HT1080 (cell line): ENCODE results near the gene DESI2. TPM values are rescaled to one million over a fixed set of nuclear protein-coding genes. Genes with fewer than 3 reads are reported as not detected.
"Not testable (repeated sequence)": the region's sequence is repeated elsewhere in the genome, so short reads cannot be mapped to it uniquely, and the experiment has no call there.

ENCODE experiments used
- DNase-seq: peaks from one replicate; pipeline ENCODE4 v3.0.0-alpha.2; 2015; ENCODE audit warnings: low read depth
- total RNA-seq: library from RNA; depleted of rRNA; stranded (reverse); fragments of >200 nt; shearing (Covaris generic); gene quantifications from 2 replicates; pipeline ENCODE4 v1.2.3, GENCODE V29; 2014

DESI2 gene
- total RNA-seq, 1 experiment from 2014 or later = 66.7 TPM

DNA sequence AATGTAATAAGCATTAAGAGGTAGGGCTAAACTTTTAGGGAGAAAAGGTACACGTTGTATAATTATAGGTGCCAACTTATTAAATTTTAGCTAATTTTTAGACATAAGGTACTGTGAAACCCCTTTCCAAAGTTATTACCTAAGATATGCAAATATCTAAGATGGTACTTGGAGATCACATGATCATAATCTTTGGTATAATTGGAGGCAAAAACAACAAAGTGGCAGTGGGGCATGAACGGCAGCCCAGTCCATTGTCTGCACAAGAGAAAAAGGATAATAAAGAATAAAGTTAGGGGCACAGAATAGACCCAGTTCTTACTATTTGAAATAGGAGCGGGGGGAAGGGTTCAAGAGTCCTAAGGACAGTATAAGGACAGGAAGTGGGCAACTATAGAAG, 51.2 kb downstream of the DESI2 start:
- no peak for DNase-seq

DNA sequence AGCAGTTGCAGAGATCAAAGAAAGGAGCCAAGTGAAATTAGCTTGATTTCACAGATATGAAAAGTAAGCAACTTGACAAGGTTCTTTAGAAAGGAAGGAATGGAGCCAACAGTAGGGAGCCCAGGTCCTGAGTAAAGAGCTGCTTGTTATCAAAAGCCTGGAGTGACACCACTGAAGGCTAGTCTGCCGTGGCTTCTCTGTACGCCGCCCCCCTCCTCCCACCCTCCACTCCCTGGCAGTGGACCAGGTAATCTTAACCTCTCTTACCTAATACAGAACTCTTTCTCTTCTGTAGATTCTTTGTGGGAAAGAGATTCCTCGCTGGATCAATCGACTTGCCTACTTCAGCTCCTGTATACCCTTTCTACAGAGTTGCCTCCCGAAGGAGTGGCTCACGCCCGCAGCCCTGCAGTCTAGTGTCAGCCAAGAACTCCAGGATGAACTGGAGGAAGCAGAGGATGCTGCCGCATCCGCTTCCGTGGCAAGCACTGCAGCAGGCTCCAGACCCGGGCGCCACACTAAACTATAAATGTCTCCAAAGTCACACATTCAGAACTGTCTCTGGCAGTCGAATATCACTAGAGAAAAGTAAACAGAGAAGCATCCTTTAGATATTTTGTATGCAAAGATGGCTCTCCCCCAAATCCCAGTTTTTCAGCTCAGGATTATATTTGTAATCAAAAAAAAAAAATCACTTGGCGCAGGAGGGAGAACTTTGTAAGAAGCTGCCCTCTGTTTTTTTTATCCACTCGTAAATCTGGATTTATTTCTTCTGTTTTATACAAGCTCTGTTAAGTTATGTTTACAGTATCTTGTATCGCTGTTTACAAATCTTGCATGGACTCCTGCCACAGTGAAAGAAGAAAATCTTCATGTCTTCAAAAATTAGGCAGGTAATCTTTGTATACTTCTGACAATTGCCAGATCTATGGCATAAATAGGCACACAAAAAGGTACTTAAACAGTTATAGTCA, 52.6 kb downstream of the DESI2 start:
- no peak for DNase-seq

- DNase-seq = no peak
These were observed 56.1 kb downstream of the DESI2 start for GRCh38 chr1:244709076-244709475.

- DNase-seq = no peak
These were observed 56.8 kb downstream of the DESI2 start for GRCh38 chr1:244709476-244710368.

DNA sequence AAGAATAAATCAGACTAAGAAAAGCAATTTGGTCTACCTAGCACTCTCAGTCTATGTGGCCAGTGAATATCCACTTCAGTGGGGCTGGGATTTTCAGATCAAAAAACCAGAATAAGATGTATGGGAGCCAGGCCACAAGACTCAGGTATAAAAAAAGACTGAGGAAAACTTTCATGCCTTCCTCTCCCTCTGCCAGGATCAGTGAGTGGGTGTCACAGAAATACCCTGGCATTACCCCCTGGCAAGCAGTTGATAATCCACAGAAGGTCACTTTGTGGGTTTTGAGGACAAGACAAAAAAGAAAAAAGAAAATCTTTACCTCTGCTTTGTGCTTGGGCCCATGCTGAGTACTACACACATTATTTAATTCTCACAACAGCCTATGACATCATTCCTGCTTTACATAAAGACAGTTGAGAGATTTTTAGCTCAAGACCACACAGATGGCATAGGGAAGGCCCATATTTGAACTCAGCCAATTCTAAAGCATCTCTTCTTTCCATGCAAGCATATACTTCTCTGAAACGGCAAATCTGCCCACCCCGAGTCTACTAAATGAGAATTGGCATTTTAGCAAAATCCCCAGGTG, 57.6 kb downstream of the DESI2 start:
- no peak for DNase-seq

DNA sequence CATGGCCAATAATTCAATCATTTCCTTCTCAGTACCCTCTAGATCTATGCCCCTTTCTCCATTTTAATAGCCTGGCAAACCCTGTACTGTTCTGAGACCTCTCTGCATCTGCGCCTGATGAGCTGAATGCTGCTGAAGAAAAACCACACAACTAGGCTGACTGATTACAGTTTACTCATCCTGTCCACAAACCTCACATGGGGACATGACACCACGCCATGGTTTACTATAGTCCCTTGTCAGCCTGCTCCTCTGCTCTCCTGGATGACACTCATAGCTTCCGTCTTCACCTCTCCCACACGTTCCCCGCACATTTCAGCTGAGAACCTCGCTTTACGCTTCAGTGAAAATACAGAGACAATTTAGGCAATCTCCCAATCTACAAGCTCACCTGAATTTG, 59.7 kb downstream of the DESI2 start:
- DNase-seq = no peak

DNA sequence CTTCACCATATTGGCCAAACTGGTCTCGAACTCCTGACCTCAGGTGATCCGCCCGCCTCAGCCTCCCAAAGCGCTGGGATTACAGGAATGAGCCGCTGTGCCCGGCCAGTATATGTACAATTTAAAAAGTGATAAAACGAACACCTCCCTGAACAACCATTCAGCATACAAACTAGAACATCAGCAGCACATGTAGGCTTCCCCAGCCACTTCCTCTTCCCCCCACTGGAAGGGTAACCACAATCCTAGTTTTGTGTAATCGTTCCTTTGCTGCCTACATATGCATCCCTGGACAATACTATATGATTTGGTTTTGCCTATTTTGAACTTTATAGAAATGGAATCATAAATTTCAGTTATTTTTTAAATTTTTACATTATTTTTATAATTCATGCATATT, 60.4 kb downstream of the DESI2 start:
- DNase-seq = no peak

GRCh38 chr1:244727871-244728474, 75.0 kb downstream of the DESI2 start:
- no peak for DNase-seq

- DNase-seq = no peak
These were observed 77.4 kb downstream of the DESI2 start for GRCh38 chr1:244730153-244730933.

DNA sequence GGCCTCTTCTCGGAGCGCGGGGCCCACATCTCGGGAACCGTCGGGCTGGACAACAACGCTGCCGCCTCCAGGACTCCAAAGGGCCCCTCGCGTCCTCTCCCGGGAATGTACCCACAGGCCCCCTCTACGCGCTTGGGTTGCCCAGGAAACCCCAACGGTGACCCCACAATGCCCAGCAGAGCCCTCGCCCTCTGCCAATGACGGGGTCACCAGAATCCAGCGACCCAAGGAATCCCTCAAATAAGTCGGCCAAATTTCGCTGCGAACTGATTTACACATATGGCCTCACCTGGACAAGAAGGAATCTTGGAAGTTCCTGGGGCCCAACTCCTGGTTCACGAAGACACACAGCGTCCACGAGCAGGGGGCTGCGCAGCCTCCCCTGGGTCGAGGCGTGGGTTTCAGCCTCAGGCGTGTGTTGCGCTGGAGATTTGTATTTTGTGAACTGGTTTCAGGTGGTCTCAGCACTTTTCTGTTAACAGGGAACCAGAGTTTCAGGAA, 78.1 kb downstream of the DESI2 start:
- DNase-seq = no peak

GRCh38 chr1:244731651-244732050, 78.7 kb downstream of the DESI2 start:
- no peak for DNase-seq

DNA sequence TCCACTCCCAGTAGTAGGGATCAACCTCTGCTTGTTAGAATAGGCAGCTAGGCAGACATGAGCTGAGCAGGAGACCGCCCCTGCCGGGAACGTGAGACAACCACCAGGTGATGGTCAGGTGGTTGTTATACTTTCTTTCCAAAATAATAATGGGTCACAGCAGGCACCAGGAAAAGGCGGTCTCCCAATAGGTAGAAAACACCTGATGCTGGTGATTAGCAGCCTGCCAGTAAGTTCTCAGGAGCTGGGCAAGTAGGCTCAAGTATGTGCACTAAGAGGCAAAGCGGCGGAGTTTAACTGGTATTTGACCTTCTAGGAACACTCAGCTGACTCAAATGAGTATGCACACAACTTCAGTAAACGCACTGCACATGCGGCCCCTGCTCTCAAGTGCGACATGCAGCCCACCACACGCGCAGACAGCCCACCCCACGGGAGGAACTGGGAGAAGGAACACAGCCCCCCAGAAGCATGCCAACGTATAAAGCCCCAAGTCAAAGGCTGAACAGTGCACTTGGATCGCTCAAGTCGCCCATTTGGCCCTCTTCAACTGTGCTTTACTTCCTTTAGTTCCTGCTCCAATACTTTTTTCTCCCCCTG, 80.0 kb downstream of the DESI2 start:
- no peak for DNase-seq

DNA sequence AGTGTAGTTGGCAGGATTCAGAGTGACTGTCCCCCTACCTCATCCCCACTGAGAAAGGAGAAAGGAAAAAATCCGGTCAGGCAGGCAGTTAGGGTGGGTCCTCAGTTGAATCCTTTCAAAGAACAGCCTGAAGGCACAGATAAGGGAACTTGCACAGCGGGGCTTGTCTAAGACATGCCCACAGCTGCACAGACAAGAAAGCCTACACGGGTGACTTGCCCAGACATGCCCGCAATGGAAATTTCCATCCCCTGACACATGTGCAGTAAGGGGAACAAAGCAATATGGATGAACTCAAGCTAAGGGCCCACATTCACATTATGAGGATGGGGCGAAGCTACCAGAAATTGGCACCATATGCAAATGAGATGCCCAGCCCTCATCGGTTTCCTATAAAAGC, 82.5 kb downstream of the DESI2 start:
- peak; percentile 34 for DNase-seq

DNA sequence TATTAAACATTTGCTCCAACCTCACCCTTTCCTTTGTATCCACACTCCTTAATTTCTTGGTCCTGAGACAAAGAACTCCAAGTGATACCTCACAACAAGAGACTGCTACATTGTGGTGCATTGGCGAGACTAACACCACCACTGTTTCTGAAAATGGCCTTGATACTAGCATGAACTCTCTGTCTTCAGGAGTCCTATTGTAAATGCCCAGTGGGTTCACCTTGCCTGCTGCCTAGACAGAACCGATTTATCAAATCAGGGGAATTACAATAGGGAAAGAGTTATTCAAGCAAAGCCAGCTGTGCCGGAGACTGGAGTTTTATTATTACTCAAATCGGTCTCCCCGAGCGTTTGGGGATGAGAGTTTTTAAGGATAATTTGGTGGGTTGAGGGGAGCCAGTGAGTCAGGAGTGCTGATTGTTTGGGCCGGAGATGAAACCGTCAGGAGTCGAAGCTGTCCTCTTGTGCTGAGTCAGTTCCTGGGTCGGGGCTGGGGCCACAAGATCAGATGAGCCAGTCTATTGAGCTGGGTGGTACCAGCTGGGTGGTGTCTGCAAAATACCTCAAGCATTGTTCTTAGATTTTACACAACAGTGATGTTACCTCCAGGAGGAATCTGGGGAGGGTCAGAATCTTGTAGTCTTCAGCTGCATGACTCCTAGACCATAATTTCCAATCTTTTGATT, 83.1 kb downstream of the DESI2 start:
- DNase-seq = peak; percentile 79

GRCh38 chr1:244739140-244739539, 86.2 kb downstream of the DESI2 start:
- not testable (repeated sequence) for DNase-seq

- peak; percentile 93 for DNase-seq
These were observed 87.2 kb downstream of the DESI2 start for GRCh38 chr1:244740027-244740617.

- no peak for DNase-seq
These were observed 88.8 kb downstream of the DESI2 start for GRCh38 chr1:244741692-244742091.

DNA sequence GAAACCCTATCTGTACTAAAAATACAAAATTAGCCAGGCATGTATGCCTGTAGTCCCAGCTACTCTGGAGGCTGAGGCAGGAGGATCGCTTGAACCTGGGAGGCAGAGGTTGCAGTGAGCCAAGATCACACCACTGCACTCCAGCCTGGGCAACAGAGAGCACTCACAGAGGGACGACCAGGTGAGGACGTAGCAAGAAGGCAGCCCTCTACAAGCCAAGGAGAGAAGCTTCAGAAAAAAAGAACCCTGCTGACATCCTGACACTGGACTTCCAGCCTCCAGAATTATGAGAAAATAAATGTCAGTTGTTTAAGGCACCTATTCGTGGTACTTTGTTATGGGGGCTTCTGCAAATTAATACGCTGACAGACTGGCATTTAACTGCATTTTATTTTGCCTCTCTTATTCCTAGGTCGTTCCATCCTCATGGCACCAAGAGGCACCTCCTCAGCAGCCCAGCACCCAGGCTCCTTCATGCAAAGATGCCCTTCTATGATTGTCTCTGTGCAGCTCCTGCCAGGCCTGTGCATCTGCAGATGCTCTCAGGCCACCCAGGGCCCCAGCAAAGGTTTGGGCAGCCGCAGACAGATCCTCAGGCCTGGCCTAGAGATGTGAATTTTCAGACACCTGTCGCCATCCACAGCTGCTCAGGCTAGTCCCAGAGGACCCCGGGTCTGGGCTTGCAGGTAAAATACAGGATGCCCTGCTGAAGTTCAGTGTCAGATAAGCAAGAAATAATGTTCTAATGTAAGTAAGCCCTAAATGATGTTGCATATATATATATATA, 96.5 kb downstream of the DESI2 start:
- no peak for DNase-seq
